Non-pigmented ciliary epithelial cell (primary cell): ENCODE data around the gene FAM20C.

ENCODE experiments used
- DNase-seq: peaks from one replicate; pipeline ENCODE4 v3.0.0-alpha.2; 2010; ENCODE audit warnings: low read depth

Gene FAM20C

GRCh38 chr7:159370-160270, 32.8 kb upstream of the FAM20C start:
- DNase-seq, result no peak

GRCh38 chr7:160958-161725, 31.2 kb upstream of the FAM20C start:
- no peak for DNase-seq

GRCh38 chr7:162632-163297, 29.6 kb upstream of the FAM20C start:
- DNase-seq, result no peak

- DNase-seq, result no peak
Observed at GRCh38 chr7:163298-163695, 29.1 kb upstream of the FAM20C start.

GRCh38 chr7:163971-164881, 28.1 kb upstream of the FAM20C start:
- DNase-seq, result no peak

GRCh38 chr7:164882-165660, 27.3 kb upstream of the FAM20C start:
- DNase-seq, result no peak

- no peak for DNase-seq
Observed at GRCh38 chr7:165661-166337, 26.6 kb upstream of the FAM20C start.

- no peak for DNase-seq
Observed at GRCh38 chr7:166338-167060, 25.9 kb upstream of the FAM20C start.

- no peak for DNase-seq
Observed at GRCh38 chr7:167090-167855, 25.1 kb upstream of the FAM20C start.

- no peak for DNase-seq
Observed at GRCh38 chr7:167976-168791, 24.2 kb upstream of the FAM20C start.

GRCh38 chr7:169276-170172, 22.8 kb upstream of the FAM20C start:
- DNase-seq, result no peak

GRCh38 chr7:170551-171363, 21.6 kb upstream of the FAM20C start:
- no peak for DNase-seq

- DNase-seq, result no peak
Observed at GRCh38 chr7:171364-171904, 20.9 kb upstream of the FAM20C start.

GRCh38 chr7:171912-172515, 20.4 kb upstream of the FAM20C start:
- no peak for DNase-seq

- DNase-seq, result no peak
Observed at GRCh38 chr7:173209-173918, 19.0 kb upstream of the FAM20C start.
